Measurements from ENCODE around the gene NTRK1.

- TF ChIP-seq CTCF (IDR thresholded peaks at IDR 0.05; ENCODE audit: low read depth, low read length), result no peak
- TF ChIP-seq POLR2A (IDR thresholded peaks at IDR 0.05; ENCODE audit: extremely low read depth, insufficient read length), result no peak
- TF ChIP-seq MYC (IDR thresholded peaks at IDR 0.05; ENCODE audit: low read depth, low read length), result no peak
Measured at GRCh38 chr1:156908955-156909354, 48.3 kb downstream of the NTRK1 start.
